Neuronal stem cell (in vitro differentiated cells): Measurements from ENCODE around the gene SLC16A4.

ENCODE experiments used
- DNase-seq: peaks from one replicate; pipeline ENCODE4 v3.0.0-alpha.2; 2013; ENCODE audit warnings: low spot score
- H2AFZ ChIP-seq: one replicate; pipeline ENCODE4 v1.6.1; 2013; ENCODE audit warnings: mild to moderate bottlenecking, low read length, inconsistent platforms
- H2AK5ac ChIP-seq: 2 replicates; pipeline ENCODE4 v1.6.1; 2013; ENCODE audit warnings: low read depth, mild to moderate bottlenecking, inconsistent platforms, low read length, moderate library complexity, mixed read lengths
- H2BK120ac ChIP-seq: 2 replicates; pipeline ENCODE4 v1.6.1; 2013; ENCODE audit warnings: low read depth, mild to moderate bottlenecking, inconsistent platforms, low read length, moderate library complexity, mixed read lengths
- H2BK12ac ChIP-seq: one replicate; pipeline ENCODE4 v1.6.1; 2013; ENCODE audit warnings: low read length, inconsistent platforms
- H2BK15ac ChIP-seq: 2 replicates; pipeline ENCODE4 v1.6.1; 2013; ENCODE audit warnings: mild to moderate bottlenecking, low read length, inconsistent platforms, mixed read lengths
- H2BK5ac ChIP-seq: one replicate; pipeline ENCODE4 v1.6.1; 2013; ENCODE audit warnings: inconsistent platforms, mild to moderate bottlenecking, low read length, moderate library complexity
- H3K14ac ChIP-seq: one replicate; pipeline ENCODE4 v1.6.1; 2013; ENCODE audit warnings: low read length, inconsistent platforms
- H3K18ac ChIP-seq: 2 replicates; pipeline ENCODE4 v1.6.1; 2013; ENCODE audit warnings: low read length, inconsistent platforms
- H3K23ac ChIP-seq: 2 replicates; pipeline ENCODE4 v1.6.1; 2013; ENCODE audit warnings: low read depth, mild to moderate bottlenecking, mixed read lengths, low read length, inconsistent platforms; ENCODE audit not compliant: poor library complexity
- H3K27ac ChIP-seq: replicated peaks from 3 replicates; pipeline ENCODE4 v1.5.1; 2013; ENCODE audit warnings: low read length, inconsistent platforms
- H3K27me3 ChIP-seq, 3 experiments: 2 replicates each; pipeline ENCODE4 v1.6.1; 2013; ENCODE audit warnings: low read length in 3 of 3, mild to moderate bottlenecking in 2 of 3, inconsistent platforms in 1 of 3, low read depth in 1 of 3, mixed read lengths in 1 of 3, moderate library complexity in 1 of 3; ENCODE audit not compliant: control insufficient read depth in 3 of 3, insufficient read depth in 3 of 3
- H3K36me3 ChIP-seq, 2 donors: replicated peaks in 1 of 2; 2 replicates each; pipeline ENCODE4 v1.6.1; 2013; ENCODE audit warnings: low read length in 2 of 2; ENCODE audit not compliant: control insufficient read depth in 2 of 2, insufficient read depth in 2 of 2
- H3K4ac ChIP-seq: 2 replicates; pipeline ENCODE4 v1.6.1; 2013; ENCODE audit warnings: inconsistent platforms, mild to moderate bottlenecking, low read length, moderate library complexity
- H3K4me1 ChIP-seq, 2 donors: 1 replicate in 1 of 2; 2 replicates in 1 of 2; pipeline ENCODE4 v1.6.1; 2013; ENCODE audit warnings: low read length in 2 of 2, low read depth in 1 of 2; ENCODE audit not compliant: control insufficient read depth in 2 of 2, insufficient read depth in 1 of 2
- H3K4me2 ChIP-seq: one replicate; pipeline ENCODE4 v1.6.1; 2013; ENCODE audit warnings: mild to moderate bottlenecking, low read length, inconsistent platforms; ENCODE audit not compliant: insufficient read depth, poor library complexity, severe bottlenecking
- H3K4me3 ChIP-seq, 2 donors: 2 replicates each; pipeline ENCODE4 v1.5.1; 2013; ENCODE audit warnings: low read length in 2 of 2, mild to moderate bottlenecking in 2 of 2, inconsistent platforms in 1 of 2, moderate library complexity in 1 of 2
- H3K79me1 ChIP-seq: one replicate; pipeline ENCODE4 v1.6.1; 2013; ENCODE audit warnings: low read depth, mild to moderate bottlenecking, inconsistent platforms, low read length, moderate library complexity
- H3K9ac ChIP-seq: one replicate; pipeline ENCODE4 v1.6.1; 2013; ENCODE audit warnings: mild to moderate bottlenecking, low read depth, low read length, inconsistent platforms; ENCODE audit not compliant: poor library complexity
- H3K9me3 ChIP-seq, 2 donors: replicated peaks in 1 of 2; 2 replicates each; pipeline versions ENCODE3 to v1.6.1; 2013; ENCODE audit warnings: low read length in 2 of 2, mild to moderate bottlenecking in 2 of 2, inconsistent platforms in 1 of 2, low read depth in 1 of 2, mixed read lengths in 1 of 2, moderate library complexity in 1 of 2; ENCODE audit not compliant: control insufficient read depth in 2 of 2, insufficient read depth in 1 of 2
- H4K8ac ChIP-seq: one replicate; pipeline ENCODE4 v1.6.1; 2013; ENCODE audit warnings: low read depth, mild to moderate bottlenecking, inconsistent platforms, low read length, moderate library complexity
- H4K91ac ChIP-seq: one replicate; pipeline ENCODE4 v1.6.1; 2013; ENCODE audit warnings: low read length, low read depth, mild to moderate bottlenecking, inconsistent platforms; ENCODE audit not compliant: poor library complexity
- WGBS, 2 donors: extraction: QIAGEN DNeasy Blood & Tissue Kit; methylation state at CpG; one replicate each; pipeline ENCODE4 v1.1.7; 2013; ENCODE audit warnings: missing lambda C conversion rate in 2 of 2, mixed read lengths in 1 of 2; ENCODE audit not compliant: insufficient read length in 2 of 2, insufficient replicate concordance in 1 of 2; ENCODE audit errors: extremely low coverage in 2 of 2; 5-methylcytosine and 5-hydroxymethylcytosine counted together

Gene SLC16A4

GRCh38 chr1:110394493-110394820, 3.6 kb upstream of the SLC16A4 start:
- no peak overlapping the region for H3K27ac ChIP-seq
- H2BK5ac ChIP-seq: no peak overlapping the region
- no peak overlapping the region for H3K14ac ChIP-seq
- no peak overlapping the region for H3K23ac ChIP-seq
- no peak overlapping the region for H3K4ac ChIP-seq
- H3K27me3 ChIP-seq: no peaks in the 10 kb centered on the region
- no peaks in the 10 kb centered on the region for H3K9me3 ChIP-seq
- no peak overlapping the region for H4K8ac ChIP-seq
- no CpG with 5 or more reads among the region's 3 CpGs for WGBS, 2 donors
- no peak overlapping the region for H3K4me3 ChIP-seq
- H3K79me1 ChIP-seq: no peaks in the 10 kb centered on the region
- peaks cover 0 to 2% of the 10 kb centered on the region in 2 donors for H3K4me1 ChIP-seq
- H4K91ac ChIP-seq: no peak overlapping the region
- DNase-seq: no peak
- H2AFZ ChIP-seq: no peak overlapping the region
- no peak overlapping the region for H3K18ac ChIP-seq
- H2BK12ac ChIP-seq: no peak overlapping the region
- H3K4me2 ChIP-seq: no peak overlapping the region
- no peak overlapping the region for H2BK15ac ChIP-seq
- no peak overlapping the region for H2AK5ac ChIP-seq
- no peak overlapping the region for H2BK120ac ChIP-seq
- H3K36me3 ChIP-seq: peaks cover 0 to 29% of the 10 kb centered on the region in 2 donors
- no peak overlapping the region for H3K9ac ChIP-seq

GRCh38 chr1:110393691-110394492, 3.1 kb upstream of the SLC16A4 start:
- no peaks in the 10 kb centered on the region for H3K9me3 ChIP-seq
- no peak overlapping the region for H3K27ac ChIP-seq
- no peak overlapping the region for H2AFZ ChIP-seq
- H4K8ac ChIP-seq: no peak overlapping the region
- no peak for DNase-seq
- no peak overlapping the region for H3K4me2 ChIP-seq
- H4K91ac ChIP-seq: no peak overlapping the region
- no peak overlapping the region for H3K18ac ChIP-seq
- no CpG with 5 or more reads among the region's 3 CpGs for WGBS, 2 donors
- H3K36me3 ChIP-seq: peaks cover 0 to 25% of the 10 kb centered on the region in 2 donors
- no peaks in the 10 kb centered on the region for H3K79me1 ChIP-seq
- H2BK12ac ChIP-seq: no peak overlapping the region
- H2BK15ac ChIP-seq: no peak overlapping the region
- H2AK5ac ChIP-seq: no peak overlapping the region
- H3K27me3 ChIP-seq: no peaks in the 10 kb centered on the region
- H3K14ac ChIP-seq: no peak overlapping the region
- no peak overlapping the region for H3K4me3 ChIP-seq
- H3K4me1 ChIP-seq: peaks cover 0 to 2% of the 10 kb centered on the region in 2 donors
- no peak overlapping the region for H3K4ac ChIP-seq
- H2BK5ac ChIP-seq: no peak overlapping the region
- H2BK120ac ChIP-seq: no peak overlapping the region
- H3K23ac ChIP-seq: no peak overlapping the region
- no peak overlapping the region for H3K9ac ChIP-seq

GRCh38 chr1:110393286-110393685, 2.5 kb upstream of the SLC16A4 start:
- H3K4me1 ChIP-seq: peaks cover 0 to 2% of the 10 kb centered on the region in 2 donors
- H3K9ac ChIP-seq: no peak overlapping the region
- no peak overlapping the region for H3K23ac ChIP-seq
- H2BK12ac ChIP-seq: no peak overlapping the region
- no peak overlapping the region for H3K4me3 ChIP-seq
- H3K9me3 ChIP-seq: no peaks in the 10 kb centered on the region
- WGBS, 2 donors: no CpG with 5 or more reads among the region's 2 CpGs
- no peak overlapping the region for H2AK5ac ChIP-seq
- H2AFZ ChIP-seq: no peak overlapping the region
- no peak overlapping the region for H3K27ac ChIP-seq
- no peak overlapping the region for H2BK5ac ChIP-seq
- H2BK15ac ChIP-seq: no peak overlapping the region
- peaks cover 0 to 21% of the 10 kb centered on the region in 2 donors for H3K36me3 ChIP-seq
- no peak overlapping the region for H2BK120ac ChIP-seq
- DNase-seq: no peak
- no peaks in the 10 kb centered on the region for H3K79me1 ChIP-seq
- no peak overlapping the region for H3K4me2 ChIP-seq
- H3K4ac ChIP-seq: no peak overlapping the region
- no peak overlapping the region for H3K18ac ChIP-seq
- H3K14ac ChIP-seq: no peak overlapping the region
- H4K8ac ChIP-seq: no peak overlapping the region
- no peak overlapping the region for H4K91ac ChIP-seq
- no peaks in the 10 kb centered on the region for H3K27me3 ChIP-seq

GRCh38 chr1:110390096-110390495, 730 bp downstream of the SLC16A4 start:
- H2BK12ac ChIP-seq: no peak overlapping the region
- no peak overlapping the region for H3K18ac ChIP-seq
- H3K36me3 ChIP-seq: peaks cover 0 to 11% of the 10 kb centered on the region in 2 donors
- no peak overlapping the region for H3K4me3 ChIP-seq
- WGBS, 2 donors: no CpG with 5 or more reads among the region's 6 CpGs
- H4K91ac ChIP-seq: no peak overlapping the region
- peaks cover 0 to 2% of the 10 kb centered on the region in 2 donors for H3K4me1 ChIP-seq
- H3K4ac ChIP-seq: no peak overlapping the region
- H3K27ac ChIP-seq: no peak overlapping the region
- H3K14ac ChIP-seq: no peak overlapping the region
- H3K9ac ChIP-seq: no peak overlapping the region
- no peaks in the 10 kb centered on the region for H3K27me3 ChIP-seq
- no peak overlapping the region for H2BK15ac ChIP-seq
- H3K79me1 ChIP-seq: no peaks in the 10 kb centered on the region
- no peak for DNase-seq
- no peak overlapping the region for H2AK5ac ChIP-seq
- H2BK120ac ChIP-seq: no peak overlapping the region
- no peaks in the 10 kb centered on the region for H3K9me3 ChIP-seq
- no peak overlapping the region for H3K4me2 ChIP-seq
- H4K8ac ChIP-seq: no peak overlapping the region
- H2BK5ac ChIP-seq: no peak overlapping the region
- no peak overlapping the region for H3K23ac ChIP-seq
- H2AFZ ChIP-seq: no peak overlapping the region
